PFSK-1 (cell line): ENCODE data around the gene TOX2.

Experiments
- FOXP2 ChIP-seq: optimal IDR thresholded peaks from 2 replicates; pipeline ENCODE3; 2011; ENCODE audit warnings: borderline replicate concordance, control low read depth, inconsistent platforms; ENCODE audit not compliant: insufficient read depth; ENCODE audit errors: extremely low read length, extremely low read depth
- POLR2AphosphoS5 ChIP-seq: IDR thresholded peaks from 2 replicates; pipeline ENCODE4 v1.6.1; 2012; ENCODE audit warnings: low read depth, mild to moderate bottlenecking, control low read depth, low read length, moderate library complexity
- SIN3A ChIP-seq: IDR thresholded peaks from 2 replicates; pipeline ENCODE4 v1.6.1; 2012; ENCODE audit warnings: mild to moderate bottlenecking, low read length, moderate library complexity, borderline replicate concordance; ENCODE audit not compliant: insufficient read depth
- TAF1 ChIP-seq: IDR thresholded peaks from 2 replicates; pipeline ENCODE4 v1.6.1; 2012; ENCODE audit warnings: low read length, control low read depth, borderline replicate concordance; ENCODE audit not compliant: insufficient read depth
- TF ChIP-seq, protein P1 (sequence below), 2 experiments: IDR thresholded peaks; 2 replicates each; pipeline versions ENCODE4 v1.6.1 to v1.8.0; 2011 to 2012; ENCODE audit warnings: low read depth in 2 of 2, low read length in 2 of 2, control low read depth in 1 of 2, inconsistent platforms in 1 of 2, mild to moderate bottlenecking in 1 of 2, moderate library complexity in 1 of 2; ENCODE audit not compliant: insufficient read depth in 1 of 2

DNA sequence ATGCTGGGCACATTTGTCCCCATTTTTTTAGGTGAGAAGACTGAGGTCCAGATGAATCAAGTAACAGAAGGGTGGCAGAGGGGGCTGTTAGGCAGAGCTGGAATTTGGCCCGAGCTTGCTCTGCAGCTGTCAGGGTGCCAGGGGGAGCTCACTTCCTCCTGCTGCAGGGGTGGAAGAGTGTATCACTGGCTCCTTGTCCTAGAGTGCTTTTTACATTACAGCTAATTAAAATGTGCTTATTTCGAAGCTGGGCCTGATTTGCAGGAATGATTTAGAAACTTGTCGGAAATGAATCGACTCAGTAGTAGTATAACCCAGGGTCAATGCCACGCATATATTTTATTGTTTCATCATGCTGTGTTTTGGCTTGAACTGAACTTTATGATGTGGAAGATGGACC, 11.1 kb downstream of the TOX2 start:
- no peak for TF ChIP-seq POLR2AphosphoS5
- TF ChIP-seq, protein P1, sequence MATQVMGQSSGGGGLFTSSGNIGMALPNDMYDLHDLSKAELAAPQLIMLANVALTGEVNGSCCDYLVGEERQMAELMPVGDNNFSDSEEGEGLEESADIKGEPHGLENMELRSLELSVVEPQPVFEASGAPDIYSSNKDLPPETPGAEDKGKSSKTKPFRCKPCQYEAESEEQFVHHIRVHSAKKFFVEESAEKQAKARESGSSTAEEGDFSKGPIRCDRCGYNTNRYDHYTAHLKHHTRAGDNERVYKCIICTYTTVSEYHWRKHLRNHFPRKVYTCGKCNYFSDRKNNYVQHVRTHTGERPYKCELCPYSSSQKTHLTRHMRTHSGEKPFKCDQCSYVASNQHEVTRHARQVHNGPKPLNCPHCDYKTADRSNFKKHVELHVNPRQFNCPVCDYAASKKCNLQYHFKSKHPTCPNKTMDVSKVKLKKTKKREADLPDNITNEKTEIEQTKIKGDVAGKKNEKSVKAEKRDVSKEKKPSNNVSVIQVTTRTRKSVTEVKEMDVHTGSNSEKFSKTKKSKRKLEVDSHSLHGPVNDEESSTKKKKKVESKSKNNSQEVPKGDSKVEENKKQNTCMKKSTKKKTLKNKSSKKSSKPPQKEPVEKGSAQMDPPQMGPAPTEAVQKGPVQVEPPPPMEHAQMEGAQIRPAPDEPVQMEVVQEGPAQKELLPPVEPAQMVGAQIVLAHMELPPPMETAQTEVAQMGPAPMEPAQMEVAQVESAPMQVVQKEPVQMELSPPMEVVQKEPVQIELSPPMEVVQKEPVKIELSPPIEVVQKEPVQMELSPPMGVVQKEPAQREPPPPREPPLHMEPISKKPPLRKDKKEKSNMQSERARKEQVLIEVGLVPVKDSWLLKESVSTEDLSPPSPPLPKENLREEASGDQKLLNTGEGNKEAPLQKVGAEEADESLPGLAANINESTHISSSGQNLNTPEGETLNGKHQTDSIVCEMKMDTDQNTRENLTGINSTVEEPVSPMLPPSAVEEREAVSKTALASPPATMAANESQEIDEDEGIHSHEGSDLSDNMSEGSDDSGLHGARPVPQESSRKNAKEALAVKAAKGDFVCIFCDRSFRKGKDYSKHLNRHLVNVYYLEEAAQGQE (IDR thresholded peaks at IDR 0.05; ENCODE audit: insufficient read depth in 1 of 2, low read depth in 2 of 2, low read length in 2 of 2): no peak
- no peak for TF ChIP-seq SIN3A
- TF ChIP-seq TAF1: no peak
- TF ChIP-seq FOXP2: no peak
